GM19193 (cell line): ENCODE data around the gene CLINT1.

Experiments
- POLR2A ChIP-seq: IDR thresholded peaks from 4 replicates; pipeline ENCODE4 v1.6.1; 2011; ENCODE audit not compliant: insufficient read depth, insufficient read length; ENCODE audit errors: extremely low read depth

Gene CLINT1

DNA sequence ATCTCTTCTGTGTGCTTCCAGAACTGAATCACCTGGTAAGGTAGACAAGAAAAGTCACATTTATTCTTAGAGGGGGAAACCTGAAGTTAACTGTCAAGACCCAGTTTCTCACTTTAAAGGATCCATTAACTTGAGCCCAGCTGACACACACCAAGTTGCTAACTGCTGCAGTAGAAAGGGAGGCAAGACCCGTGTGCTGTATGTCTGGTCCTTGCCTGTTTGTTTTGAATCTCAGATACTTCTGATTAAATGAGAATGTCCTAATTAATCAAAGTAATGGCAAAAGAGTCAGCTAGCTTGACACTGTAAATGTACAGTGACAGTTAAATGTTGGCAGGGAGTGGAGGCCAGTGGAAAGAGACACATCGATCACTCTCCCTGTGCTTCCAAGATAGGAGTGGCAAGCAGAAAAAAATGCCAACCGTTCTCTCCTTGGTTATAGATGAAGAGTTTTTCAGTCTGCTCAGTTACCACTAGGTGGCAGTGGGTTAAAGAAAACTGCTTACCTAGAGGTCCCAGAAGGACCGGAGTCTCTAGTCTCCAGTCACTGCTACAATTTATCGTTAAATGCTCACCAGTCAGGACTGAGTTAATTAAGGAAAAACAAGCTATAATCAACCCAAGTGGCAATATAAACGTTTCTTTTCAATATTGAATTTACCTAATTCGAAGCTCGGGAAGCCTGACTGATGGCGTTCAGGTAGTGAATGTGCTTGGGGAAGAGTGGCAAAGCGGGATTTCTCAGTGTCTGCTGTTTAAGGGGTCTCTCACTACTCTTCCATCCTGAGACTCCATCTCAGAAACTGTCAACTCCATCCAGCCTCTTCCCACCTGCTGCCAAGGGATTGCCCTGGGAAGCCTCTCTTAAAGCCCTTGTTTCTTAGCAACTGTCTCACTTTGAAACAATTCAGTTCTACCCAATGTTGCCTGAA lies 97.0 kb downstream of the CLINT1 start:
- no peak for TF ChIP-seq POLR2A

GRCh38 chr5:157758706-157759105 lies 100.2 kb downstream of the CLINT1 start:
- TF ChIP-seq POLR2A: no peak

DNA sequence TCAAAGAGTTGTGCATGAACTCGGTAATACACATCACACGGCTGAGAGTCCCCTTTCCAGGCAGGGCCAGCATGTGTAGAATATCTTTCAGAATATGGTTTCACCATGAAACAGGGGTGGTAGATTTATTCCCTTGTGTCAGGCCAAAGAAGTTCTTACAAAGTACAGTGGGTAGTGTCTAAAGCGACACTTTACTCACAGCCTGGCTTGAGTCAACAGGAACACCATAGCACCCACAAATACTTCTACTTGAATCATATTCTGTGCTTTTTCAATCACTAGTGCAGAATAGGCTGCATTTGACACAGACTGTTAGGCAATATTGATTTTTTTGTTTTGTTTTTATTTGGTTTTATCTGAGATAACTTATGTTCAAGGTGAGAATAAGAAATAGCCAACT lies 102.8 kb downstream of the CLINT1 start:
- no peak for TF ChIP-seq POLR2A

DNA sequence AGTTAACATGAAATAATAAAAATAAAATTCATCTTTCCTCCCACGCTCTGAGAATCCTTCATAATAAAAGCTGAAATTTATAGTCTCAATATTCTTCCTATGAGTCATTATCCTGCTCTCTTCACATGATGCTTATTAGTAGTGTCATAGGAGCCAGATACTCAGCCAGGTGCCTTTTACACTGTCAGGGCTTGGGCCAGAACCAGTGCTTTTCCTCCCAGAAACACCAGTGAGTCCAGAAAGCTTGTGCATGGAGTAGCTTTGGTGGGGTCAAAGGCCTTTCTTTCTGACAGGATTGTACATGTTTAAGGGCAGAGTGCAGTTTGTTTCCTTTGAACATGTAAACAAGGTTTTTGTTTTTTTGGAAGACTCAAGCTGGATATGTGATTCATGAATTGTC lies 108.6 kb downstream of the CLINT1 start:
- no peak for TF ChIP-seq POLR2A

GRCh38 chr5:157749462-157749799 lies 109.5 kb downstream of the CLINT1 start:
- no peak for TF ChIP-seq POLR2A

- TF ChIP-seq POLR2A: no peak
These were observed 110.0 kb downstream of the CLINT1 start for GRCh38 chr5:157748760-157749461.

DNA sequence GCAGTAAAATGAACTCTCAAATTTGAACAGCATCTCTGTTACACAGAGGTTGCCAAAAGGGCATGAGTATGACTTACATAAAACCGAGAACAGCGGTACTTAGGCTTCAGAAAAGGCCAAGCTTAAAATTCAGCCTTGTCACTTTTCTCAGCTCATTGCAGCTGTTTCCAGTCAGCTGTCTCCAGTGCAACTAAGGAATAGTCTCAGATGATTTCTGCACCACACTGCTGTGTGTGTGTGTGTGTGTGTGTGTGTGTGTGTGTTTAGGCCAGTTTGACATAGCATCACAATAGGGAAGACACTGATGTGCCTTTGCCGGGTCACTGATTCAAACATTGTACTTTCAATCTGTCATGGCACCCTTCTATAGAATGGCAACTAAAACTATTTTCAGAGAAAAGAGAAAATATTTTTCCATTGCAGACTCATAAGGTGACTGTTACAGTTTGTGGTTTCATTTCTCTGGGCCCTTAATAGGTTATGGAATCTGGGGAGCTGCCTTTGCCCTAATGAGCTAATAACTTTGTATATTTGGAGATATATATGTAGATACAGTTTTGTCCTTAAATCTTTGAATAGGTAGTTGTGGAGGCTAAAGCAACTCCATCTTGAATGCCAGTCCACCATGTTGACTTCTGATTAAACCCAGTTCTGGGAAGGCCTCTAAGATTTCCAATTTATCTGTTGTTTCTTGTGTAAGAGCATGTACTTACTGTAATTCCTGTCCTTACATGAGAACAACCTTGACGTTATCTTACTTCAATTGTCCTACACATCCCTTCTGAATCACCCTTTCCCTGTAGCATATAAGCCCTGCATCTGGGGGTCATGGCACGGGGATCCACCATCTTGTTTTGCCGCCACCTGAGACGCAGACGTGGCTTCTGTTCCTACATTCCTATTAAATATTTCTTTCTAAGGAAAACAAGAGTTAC lies 110.9 kb downstream of the CLINT1 start:
- TF ChIP-seq POLR2A: no peak

DNA sequence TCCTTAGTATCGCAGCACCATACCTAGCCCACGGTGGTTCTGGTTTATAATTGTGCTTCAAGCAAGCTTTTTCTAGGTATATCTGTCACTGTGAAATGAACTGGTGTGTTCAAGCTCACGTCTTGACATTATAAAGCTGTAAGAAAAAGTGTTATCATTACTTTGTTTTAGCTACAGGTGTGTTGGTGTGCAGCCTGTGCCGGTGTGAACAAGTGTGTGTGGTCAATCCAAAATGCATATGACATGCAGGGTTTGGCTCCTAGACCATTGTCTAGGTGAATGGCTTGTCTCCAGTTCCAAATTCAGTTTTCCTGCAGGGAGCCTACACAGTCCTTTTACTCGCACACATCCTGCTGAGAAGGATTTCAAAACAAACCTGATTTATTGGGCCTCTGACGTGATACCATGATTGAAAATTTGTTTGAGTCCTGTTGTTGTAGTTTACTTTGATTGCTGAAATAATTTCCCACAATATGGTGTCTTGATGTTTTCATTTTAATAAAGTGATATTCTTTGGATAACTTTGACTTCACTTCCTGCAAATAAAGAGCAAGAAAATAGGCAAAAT lies 111.7 kb downstream of the CLINT1 start:
- no peak for TF ChIP-seq POLR2A

DNA sequence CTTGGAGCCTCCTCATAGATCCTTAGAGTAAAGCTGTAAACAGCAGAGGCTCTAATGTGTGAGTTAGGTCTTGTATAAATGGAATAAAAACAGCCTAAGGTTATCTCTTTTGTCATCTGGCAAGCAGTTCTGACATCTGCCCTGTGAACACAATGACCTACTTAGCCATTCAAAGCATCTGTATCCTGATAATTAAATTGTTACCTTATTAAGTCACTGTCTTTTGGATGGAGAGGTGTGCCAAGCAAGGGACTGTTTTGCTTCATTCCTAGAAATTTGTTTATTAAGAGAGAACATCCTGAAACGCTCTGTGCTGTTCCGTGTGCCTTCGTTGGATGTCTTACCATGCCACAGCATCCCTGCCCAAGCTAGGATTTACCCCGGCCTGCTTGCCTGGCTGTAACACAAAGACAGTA lies 113.9 kb downstream of the CLINT1 start:
- TF ChIP-seq POLR2A: no peak

GRCh38 chr5:157744051-157745011 lies 114.6 kb downstream of the CLINT1 start:
- TF ChIP-seq POLR2A: no peak

GRCh38 chr5:157743163-157744050 lies 115.5 kb downstream of the CLINT1 start, which contains the start of gene LSM11:
LSM11 (plus strand) TSS chr5:157743712; CDS start chr5:157743751, 39 bp downstream.
- peak; percentile 51 for TF ChIP-seq POLR2A

GRCh38 chr5:157741131-157741530 lies 117.8 kb downstream of the CLINT1 start:
- TF ChIP-seq POLR2A: no peak
